HG03025 (cell line): ENCODE results near the gene SFRP4.
"Not testable (repeated sequence)": the region's sequence is repeated elsewhere in the genome, so short reads cannot be mapped to it uniquely, and the experiment has no call there.

Source experiments
- ATAC-seq: cut with Tn5 transposase; IDR thresholded peaks from one replicate; pipeline ENCODE4 v1.9.1; 2021; ENCODE audit warnings: mild to moderate bottlenecking, moderate library complexity; ENCODE audit not compliant: unreplicated experiment, low FRiP score

Gene SFRP4

DNA sequence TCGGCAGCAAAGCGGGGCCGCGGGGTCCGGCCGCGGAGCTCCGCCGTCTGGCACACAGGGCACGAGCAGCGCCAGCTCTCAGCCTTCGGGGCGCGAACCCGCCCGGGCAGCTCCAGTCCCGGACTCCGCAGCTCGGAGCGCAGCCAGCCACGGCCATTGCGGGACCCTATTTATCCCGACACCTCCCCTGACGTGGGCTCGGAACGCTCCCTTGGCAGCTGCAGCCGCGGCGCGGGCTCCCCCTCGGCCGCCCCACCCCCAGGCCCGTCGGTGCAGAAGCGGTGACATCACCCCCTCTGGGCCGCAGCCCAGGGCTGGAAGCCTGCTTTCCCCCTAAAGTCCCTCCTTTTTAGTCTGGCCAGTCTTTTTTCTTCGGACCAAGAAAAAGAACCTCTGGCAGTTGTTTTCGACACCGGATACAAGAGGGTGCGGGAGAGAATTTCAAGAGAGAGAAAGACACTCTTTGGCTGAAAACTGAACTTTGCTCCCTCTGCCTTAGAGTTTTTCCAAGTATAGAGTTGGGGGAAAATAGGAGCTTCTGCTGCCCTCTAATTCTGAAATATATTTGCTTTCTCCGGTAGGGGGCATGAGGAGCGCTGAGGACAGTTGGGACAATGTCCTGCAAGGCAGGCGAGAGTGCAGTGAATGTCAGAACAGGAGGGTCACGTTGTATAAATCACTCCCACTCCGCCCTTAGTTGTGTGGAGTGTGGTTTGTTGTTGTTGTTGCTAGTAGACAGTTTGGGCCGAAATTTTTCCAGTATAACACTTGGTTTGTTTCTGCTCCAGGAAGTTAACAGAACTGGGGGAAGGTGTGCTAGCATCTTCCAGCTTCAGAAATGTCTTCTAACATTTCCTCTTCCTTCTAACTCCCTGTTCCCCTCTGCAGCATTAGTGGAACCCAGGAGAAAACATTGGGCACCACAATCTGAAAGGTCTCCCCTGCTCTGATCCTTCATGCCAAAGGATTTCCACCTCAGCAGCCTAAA, at the start of gene SFRP4:
SFRP4 (minus strand) TSS at position 145 of the 988 bp plus-strand sequence. CDS start 280 bp downstream, outside the sequence.
- no peak for ATAC-seq

DNA sequence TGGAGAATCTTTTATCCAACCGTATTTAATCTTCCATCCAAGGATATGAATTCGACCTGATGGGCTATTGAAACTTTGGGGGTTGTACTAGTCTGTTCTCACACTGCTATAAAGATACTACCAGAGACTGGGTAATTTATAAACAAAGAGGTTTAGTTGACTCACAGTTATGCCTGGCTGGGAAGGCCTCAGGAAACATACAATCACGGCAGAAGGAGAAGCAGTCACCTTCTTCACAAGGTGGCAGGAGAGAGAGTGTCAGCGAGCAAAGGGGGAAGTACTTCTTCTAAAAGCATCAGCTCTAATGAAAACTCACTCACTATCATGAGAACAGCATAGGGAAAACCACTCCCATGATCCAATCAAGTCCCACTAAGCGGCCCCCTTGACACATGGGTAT, 47.6 kb upstream of the SFRP4 start:
- no peak for ATAC-seq

DNA sequence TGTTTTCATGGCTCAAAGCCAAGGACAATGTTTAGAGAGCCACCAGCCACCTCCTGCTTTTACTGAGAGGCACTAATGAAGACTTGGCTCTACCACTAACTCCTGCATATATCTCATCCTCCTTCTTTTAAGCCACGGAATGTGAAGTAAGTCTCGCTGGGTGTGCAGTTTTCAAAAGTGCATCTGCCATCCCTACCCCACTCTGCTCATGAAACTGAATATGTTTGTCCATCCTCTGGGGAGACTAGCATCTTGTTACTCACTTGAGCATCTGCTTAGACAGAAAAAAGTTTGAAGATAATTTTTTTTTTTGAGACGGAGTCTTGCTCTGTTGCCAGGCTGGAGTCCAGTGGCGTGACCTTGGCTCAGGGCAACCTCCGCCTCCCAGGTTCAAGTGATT, 44.6 kb upstream of the SFRP4 start:
- no peak for ATAC-seq

DNA sequence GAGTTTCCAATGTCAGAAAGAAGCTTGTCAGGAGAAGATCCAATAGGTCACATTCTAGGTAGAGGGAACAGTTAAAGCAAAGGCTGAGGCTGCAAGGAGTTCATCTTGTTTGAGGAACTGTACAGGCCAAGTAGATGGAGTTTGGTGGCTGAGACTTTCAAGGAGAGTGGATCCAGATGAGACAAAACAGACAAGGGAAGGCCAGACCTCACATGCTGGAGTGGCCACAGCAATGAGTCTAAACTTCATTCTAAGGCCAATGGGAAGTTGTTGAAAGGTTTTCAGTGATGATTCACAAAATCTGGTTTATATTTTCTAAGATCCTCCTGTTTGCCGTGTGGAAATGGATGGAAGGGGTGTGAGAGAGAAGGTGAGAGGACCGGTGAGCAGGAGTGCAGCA, 43.9 kb upstream of the SFRP4 start:
- ATAC-seq, result no peak

DNA sequence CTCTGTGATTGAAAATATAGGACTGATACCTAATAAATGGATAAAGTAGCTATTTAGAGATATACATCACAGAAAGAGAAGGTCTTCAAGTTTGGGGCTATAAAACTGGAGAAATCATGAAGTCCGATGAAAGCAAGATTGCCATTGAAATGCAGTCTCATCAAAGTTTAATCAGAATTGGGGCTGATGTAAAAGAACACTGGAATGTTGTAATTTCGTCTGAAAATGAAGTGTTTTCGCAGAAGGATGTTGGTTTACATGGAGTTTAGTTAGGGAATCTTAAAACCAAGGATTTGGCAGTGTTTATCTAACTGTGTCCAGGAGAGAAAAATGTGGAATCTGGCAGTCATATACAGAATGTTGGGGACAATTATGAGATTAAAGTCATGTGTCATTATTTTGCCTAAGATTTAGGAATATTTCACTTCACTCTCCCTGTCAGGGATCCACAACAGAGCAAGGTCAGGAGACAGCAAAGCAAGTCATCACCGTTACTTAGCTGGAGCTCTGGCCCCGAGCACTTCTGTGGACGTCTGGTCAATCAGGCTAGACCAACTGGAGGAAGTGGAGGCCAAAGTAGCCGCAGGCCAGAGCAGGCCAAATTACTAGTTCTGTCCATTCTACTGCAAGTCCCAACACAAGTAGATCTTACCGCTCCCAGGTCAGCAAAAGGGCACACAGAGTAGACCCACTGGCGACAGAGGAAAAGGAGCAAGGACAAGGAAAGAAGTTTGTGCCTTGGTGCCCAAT, 40.8 kb upstream of the SFRP4 start:
- no peak for ATAC-seq

DNA sequence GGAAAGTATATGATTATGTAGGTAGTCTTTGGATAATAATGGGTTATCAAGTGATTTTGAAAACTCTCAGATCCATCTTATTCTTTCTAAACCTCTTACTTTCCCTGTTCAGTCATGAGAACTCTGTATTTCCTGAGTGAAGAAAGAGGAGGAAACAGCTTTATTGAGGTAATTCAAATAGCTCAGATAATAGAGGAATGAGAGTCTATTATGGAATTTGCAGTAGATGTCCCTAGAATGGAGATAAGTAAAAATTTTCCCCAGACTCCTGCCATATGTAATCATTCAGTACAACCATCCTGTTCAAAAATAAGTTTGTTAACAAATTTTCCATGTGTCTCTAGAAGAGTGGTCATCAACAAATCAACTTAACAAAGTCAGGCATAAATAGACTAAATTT, 40.2 kb upstream of the SFRP4 start:
- ATAC-seq, result no peak

DNA sequence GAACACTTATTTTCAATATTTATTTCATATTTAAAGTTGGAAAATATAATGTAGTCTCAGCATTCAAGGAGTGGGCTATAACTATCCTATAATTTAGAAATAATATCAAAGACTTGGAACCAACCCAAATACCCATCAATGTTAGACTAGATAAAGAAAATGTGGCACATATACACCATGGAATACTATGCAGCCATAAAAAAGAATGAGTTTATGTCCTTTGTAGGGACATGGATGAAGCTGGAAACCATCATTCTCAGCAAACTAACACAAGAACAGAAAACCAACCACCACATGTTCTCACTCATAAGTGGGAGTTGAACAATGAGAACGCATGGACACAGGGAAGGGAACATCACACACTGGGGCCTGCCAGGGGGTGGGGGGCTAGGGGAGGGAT, 37.6 kb upstream of the SFRP4 start:
- not testable (repeated sequence) for ATAC-seq

DNA sequence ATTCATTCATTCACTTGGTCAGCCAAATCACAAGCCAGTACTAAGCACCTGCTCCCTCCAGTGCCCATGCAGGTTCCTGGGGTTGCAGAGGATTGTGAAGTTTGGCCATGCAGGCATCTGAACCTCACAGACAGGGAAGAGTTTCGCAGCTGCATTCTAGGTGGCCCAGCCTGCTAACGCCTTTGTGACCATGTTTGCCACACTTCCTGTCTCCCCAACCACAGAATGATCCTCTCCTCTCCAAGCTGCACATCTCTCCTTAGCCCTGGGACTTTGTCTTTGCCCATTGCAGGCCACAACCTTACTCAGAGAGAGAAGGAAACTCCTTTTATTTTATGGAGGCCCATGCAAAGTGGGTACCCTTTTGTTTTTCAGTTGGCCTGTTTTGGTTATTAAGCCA, 35.6 kb upstream of the SFRP4 start:
- no peak for ATAC-seq

DNA sequence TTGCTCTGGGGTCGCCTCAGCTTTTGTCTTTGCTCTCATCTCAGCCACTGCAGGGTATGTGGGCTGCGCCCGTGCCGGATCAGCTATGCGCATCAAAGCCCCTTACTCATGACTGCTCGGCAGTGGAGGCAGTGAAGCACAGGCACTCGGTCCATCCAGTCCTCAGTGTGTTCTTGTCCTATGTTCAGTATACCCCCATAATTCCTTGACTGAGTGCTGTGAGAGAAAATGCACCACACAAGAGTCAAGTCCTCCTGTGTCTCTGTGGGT, 31.3 kb upstream of the SFRP4 start:
- ATAC-seq, result no peak

DNA sequence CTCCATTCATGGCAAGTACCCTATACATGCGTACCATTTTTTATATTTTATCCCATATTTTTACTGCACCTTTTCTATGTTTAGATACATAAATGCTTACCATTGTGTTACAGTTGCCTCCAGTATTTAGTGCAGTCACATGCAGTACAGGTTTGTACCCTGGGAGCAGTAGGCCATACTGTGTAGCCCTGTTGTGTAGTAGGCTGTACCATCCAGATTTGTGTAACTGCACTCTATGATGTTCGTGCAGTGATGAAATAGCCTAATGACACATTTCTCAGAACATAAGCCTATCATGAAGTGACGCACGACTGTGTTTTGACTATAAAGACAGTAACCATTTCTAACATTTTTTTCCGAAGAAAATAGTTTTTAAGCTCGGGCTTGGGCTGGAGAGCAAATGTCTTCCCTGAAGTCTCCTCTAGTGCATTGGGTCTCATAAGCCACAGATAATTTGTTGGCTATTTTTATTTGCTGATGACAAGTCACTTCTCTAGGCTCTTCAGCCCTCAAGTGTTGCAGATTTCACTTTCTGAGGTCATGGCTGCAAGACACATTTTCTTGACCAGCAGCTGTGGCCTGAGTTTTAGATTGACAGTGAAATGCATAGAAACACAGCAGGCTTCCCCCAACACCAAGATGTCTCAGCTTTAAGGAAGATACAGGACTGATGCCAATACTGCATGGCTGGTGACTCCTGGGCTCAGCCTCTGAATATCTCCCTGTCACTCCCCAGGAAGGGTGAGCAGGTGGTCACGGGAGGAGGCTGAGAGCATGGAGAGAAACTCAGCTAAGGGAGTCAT, 30.7 kb upstream of the SFRP4 start:
- ATAC-seq, result no peak

DNA sequence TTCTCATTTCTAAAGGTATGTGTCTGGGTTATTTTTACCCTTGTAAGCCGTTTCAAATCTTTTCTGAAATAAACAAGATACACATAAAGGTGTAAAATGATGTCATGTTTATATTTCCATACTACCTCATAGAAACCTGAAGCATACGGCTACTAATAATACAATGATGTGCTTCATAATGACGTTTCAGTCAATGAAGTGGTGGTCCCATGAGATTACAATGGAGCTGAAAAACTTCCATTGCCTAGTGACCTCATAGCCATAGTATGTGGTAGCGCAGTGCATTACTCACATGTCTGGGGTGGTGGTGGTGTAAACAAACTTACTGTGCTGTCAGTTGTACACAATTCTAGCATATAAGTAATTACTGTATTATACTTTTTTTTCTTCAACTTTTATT, 28.7 kb upstream of the SFRP4 start:
- no peak for ATAC-seq

DNA sequence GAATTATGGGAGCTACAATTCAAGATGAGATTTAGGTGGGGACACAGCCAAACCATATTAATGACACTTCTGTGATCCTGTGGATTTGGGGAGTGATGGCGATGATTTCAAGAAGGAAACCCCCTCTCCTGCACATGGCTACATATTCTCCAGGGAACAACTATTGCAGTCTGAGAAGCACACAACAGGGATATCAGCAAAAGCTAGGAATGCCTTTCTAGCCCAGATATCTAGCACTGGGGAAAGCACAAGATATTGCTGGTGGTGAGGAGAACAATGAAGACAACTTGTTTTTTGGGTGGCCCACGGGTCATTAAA, 28.1 kb upstream of the SFRP4 start:
- ATAC-seq, result no peak

DNA sequence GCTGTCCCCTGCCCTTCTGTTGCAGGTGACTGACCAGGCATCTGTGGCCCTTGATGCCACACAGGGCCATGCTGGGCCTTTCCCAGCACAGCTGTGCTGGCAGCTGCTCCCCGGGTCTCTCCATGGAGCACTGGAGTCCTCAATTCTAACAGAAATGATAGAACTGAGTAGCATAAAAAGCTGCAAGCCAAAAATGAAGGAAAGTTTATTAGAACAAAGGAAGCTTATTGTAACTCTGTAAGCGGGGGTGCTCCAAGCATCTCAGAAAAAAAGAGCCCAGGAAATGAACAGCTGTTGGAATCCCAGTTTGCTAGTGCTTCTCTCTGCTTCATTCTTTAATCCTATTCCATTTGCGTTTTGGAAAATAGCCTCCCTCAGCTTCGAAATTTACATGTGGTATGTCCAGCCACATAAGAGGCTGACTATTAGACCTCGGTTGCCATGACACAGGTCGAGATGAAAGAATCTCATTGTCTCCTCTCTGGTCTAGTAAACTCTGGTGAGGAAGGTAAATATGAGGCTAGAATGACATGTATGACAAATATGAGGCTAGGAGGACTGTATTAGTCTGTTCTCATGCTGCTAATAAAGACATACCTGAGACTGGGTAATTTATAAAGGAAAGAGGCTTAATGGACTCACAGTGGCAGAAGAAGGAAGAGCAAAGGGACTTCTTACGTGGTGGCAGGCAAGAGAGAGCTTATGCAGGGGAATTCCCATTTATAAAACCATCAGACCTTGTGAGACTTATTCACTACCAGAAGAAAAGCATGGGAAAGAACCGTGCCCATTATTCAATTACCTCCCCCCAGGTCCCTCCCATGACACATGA, 27.5 kb upstream of the SFRP4 start:
- no peak for ATAC-seq

DNA sequence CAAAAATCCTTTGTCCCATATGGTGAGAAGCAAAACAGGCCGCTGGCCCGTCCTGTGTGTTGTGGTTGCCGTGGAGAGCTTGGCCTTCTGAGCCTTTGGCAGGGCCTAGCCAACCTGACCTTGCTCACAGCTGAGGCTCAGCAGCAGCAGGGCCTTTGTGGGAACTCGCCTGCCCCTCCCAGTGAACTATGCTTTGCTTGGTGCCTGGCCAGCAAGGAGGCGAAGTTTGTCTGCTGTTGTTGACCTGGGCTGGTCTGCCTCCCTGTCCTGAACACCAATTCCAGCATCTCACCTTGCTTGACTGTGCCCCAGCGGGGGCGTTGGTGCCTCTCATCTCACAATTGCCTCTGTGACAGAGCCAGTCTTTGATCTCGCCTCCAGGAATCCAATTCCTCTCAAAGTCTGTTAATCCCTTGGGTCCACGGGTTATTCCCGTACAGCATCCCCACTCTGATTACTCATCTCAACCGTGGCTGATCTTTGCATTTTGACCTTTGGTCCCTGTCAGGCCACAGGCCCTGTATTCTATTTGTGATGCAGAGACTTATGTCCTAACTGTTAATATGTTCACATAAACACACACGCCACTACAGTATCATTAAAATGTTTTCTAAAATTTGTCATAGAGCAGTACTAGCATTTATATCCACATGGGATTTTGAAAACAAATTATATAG, 26.5 kb upstream of the SFRP4 start:
- ATAC-seq, result no peak

DNA sequence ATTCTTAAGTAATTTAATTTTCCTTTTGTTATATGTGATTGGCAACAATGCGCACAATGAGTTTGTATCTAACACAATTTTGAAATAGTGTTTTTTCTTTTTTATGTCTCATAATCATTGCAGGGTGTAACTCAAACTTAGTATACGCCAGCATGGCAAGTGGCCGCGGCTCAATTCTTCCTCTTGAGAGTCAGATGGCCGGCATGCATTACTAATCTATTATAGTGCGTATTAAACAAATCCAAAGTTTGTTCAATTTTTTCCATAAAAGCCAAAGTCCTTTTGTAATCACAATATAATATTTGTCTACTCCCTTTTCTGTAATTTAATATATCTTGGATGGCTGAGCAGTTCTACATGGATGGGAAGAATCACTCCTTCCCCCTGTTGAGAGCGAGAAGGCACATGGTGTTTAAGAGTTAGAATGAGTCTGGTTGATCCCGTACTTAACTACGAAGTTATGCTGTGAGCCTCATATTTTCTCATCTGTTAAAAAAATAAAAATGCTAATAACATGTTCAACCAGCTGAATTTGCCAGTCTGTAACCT, 16.5 kb upstream of the SFRP4 start:
- ATAC-seq, result no peak

DNA sequence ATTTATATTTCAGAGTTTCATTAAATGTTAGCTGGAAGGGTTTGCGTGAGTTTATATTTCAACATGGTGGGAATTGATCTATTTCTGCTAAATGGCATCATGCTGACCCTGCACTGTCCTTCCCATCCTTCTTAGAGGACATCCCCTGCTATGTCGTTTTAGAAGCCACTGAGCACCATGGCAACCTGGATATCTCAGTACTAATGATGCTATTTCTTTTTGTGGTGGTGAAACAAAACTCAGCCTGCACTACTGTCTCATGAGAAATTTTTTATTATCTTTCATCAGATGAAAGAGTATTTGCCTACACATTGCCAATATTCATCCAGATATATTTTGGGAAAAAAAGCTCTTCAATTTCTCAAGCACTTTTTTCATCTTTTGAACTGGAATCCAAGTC, 15.9 kb upstream of the SFRP4 start:
- ATAC-seq, result no peak

DNA sequence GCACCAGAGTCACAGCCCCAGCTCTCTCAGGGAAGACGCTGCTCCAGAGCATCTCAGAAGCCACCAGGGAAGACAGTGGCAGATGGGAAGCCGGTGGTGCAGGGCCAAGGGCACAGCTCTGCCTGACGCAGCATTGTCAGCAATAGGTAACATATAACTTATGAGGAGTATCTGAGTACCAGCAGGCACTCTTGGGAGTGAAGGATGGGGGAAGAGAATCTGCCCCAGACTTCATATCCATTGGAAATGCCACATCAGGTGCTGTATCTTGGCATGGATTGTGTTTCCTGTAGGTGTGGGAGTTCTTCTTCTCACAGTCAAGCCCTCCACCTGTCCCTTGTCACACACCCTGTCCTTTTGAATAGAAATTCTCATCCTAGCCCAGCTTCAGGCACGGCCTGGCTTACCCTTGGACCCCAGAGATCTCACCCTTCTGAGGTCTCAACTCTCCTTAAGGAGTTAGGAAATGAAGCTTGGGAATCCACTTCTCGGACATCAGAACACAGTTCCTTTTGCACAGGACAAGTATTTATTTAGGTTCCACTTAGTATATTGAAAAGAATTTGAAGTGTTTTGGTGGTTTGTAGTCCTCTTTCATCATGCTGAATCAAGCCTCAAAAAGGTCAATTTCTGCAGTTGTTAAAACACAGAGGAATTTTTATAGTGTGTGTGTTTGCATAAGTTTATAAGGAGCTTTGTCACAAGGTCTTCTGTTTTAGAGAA, 13.8 kb upstream of the SFRP4 start:
- ATAC-seq, result no peak

DNA sequence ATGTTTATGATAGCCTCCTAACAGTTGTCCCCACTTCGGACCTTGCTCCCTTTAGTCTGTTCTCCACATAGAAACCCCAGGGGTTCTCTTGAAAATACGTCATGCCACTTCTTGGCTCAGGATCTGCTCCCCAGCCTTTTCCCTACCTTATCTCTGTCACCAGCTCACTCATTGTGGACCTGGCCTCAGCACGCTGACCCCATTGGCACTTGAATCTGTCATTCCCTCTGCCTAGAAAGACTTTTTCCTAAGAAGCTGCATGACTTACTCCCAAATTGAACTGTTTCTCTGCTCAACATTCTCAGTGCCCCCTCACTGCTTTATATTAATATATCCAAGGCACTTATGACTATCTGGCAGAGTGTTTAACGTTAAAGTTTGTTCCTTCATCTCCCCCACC, 12.3 kb upstream of the SFRP4 start:
- no peak for ATAC-seq
